Epithelial cell of esophagus (primary cell): ENCODE results near the gene TMEM47.
A peak's percentile ranks its signal among the peaks of the same experiment; 100 is the strongest.

ENCODE experiments used
- DNase-seq: peaks from one replicate; pipeline ENCODE4 v3.0.0; 2010; ENCODE audit warnings: low read depth
- H3K4me3 ChIP-seq: 2 replicates; pipeline ENCODE4 v1.5.1; 2011; ENCODE audit warnings: mild to moderate bottlenecking, low read length, control low read depth
- TF ChIP-seq, protein P1 (sequence below): IDR thresholded peaks from 2 replicates; pipeline ENCODE4 v1.5.1; 2011; ENCODE audit warnings: low read depth, mild to moderate bottlenecking, low read length, control low read depth, inconsistent platforms; ENCODE audit not compliant: insufficient read depth; ENCODE audit errors: missing control alignments

TMEM47 gene

GRCh38 chrX:34586346-34586911 is 70.7 kb downstream of the TMEM47 start:
- no peak for DNase-seq
- H3K4me3 ChIP-seq, result no peak overlapping the region
- TF ChIP-seq, protein P1, sequence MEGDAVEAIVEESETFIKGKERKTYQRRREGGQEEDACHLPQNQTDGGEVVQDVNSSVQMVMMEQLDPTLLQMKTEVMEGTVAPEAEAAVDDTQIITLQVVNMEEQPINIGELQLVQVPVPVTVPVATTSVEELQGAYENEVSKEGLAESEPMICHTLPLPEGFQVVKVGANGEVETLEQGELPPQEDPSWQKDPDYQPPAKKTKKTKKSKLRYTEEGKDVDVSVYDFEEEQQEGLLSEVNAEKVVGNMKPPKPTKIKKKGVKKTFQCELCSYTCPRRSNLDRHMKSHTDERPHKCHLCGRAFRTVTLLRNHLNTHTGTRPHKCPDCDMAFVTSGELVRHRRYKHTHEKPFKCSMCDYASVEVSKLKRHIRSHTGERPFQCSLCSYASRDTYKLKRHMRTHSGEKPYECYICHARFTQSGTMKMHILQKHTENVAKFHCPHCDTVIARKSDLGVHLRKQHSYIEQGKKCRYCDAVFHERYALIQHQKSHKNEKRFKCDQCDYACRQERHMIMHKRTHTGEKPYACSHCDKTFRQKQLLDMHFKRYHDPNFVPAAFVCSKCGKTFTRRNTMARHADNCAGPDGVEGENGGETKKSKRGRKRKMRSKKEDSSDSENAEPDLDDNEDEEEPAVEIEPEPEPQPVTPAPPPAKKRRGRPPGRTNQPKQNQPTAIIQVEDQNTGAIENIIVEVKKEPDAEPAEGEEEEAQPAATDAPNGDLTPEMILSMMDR, result no peak

DNA sequence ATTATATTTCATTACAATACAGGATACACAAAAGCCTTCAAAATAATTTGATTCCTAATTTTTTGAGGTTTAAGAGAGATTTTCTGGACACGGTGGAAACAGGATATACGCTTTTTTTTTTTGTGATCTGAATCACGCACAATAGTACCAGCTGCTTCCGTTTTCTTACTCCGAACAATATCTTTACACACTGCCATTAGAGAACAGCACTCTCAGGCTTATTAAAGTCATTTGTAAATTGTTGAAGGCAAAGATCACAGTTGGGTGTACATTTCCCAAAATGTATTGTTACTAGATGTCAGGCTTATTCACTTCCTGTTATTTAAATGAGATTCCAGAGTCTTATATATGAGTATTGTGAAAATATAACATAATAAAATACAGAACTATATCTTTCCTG is 71.5 kb downstream of the TMEM47 start:
- DNase-seq, result no peak
- H3K4me3 ChIP-seq, result no peak overlapping the region
- TF ChIP-seq, protein P1, result no peak

GRCh38 chrX:34584781-34585180 is 72.3 kb downstream of the TMEM47 start:
- DNase-seq, result no peak
- TF ChIP-seq, protein P1, result no peak
- no peak overlapping the region for H3K4me3 ChIP-seq

- TF ChIP-seq, protein P1, result no peak
Observed at GRCh38 chrX:34580069-34580468, 77.0 kb downstream of the TMEM47 start.

DNA sequence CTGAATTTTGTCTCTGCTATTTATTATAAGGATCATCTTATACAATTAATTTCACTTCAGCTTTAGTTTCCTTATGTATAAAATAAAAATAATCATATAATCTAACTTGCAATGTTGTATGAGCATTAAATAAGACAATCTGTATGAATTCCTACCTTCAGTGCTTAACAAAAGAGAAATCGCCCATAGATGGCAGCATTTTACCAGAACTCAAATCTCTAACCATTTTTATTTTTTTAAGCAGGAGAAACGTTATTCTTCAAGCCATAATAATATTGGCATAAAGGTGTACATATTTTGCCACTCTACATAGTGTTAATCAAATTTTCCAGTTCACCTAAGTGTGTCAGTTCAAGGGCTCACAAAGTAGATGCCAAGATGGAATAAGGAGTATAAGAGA is 78.8 kb downstream of the TMEM47 start:
- TF ChIP-seq, protein P1, result peak; percentile 32
- no peak overlapping the region for H3K4me3 ChIP-seq
- DNase-seq, result peak; percentile 36

More at GRCh38 chrX:34580069-34580468, 77.0 kb downstream of the TMEM47 start:
- no peak for DNase-seq
- no peak overlapping the region for H3K4me3 ChIP-seq
